Gastroesophageal sphincter (tissue), 4 donors: ENCODE measurements around the gene DZIP3. TPM values are rescaled to one million over a fixed set of nuclear protein-coding genes. Genes with fewer than 3 reads are reported as not detected.
A peak's percentile ranks its signal among the peaks of the same experiment; 100 is the strongest.

Experiments used
- ATAC-seq: fragments of 150-250 bp; one replicate; pipeline ENCODE4 v1.9.1; 2016; ENCODE audit warnings: mild to moderate bottlenecking, moderate library complexity
- H3K27ac ChIP-seq, 4 donors: fragments of 200-600 bp; sonication (generic) in 3 of 4; 1 replicate in 3 of 4; 2 replicates in 1 of 4; pipeline ENCODE4 v1.5.1; 2016 to 2019
- H3K27me3 ChIP-seq: fragments of 200-600 bp; sonication (generic); one replicate; pipeline ENCODE4 v1.5.1; 2019
- H3K36me3 ChIP-seq, 2 donors: fragments of 200-600 bp; sonication (generic); one replicate each; pipeline ENCODE4 v1.5.1; 2019; ENCODE audit warnings: control low read depth in 1 of 2
- H3K4me1 ChIP-seq, 3 donors: fragments of 200-600 bp; sonication (generic); 1 replicate in 2 of 3; 2 replicates in 1 of 3; pipeline ENCODE4 v1.5.1; 2016 to 2019; ENCODE audit warnings: control low read depth in 2 of 3
- H3K4me3 ChIP-seq, 2 donors: fragments of 200-600 bp; sonication (generic); one replicate each; pipeline ENCODE4 v1.5.1; 2019; ENCODE audit warnings: mild to moderate bottlenecking in 1 of 2, moderate library complexity in 1 of 2
- H3K9me3 ChIP-seq, 3 donors: fragments of 200-600 bp; sonication (generic); one replicate each; pipeline ENCODE4 v1.5.1; 2017 to 2019; ENCODE audit warnings: control low read depth in 2 of 3
- CTCF ChIP-seq, 4 experiments: fragments of 200-600 bp in 2 of 4; fragments of 450-650 bp in 2 of 4; sonication (generic) in 1 of 4; IDR thresholded peaks; one replicate each; pipeline ENCODE4 v1.5.1; 2017 to 2019; ENCODE audit warnings: antibody characterized with exemption in 4 of 4, mild to moderate bottlenecking in 2 of 4, moderate library complexity in 2 of 4
- EP300 ChIP-seq: sonication (generic); formaldehyde crosslinking; IDR thresholded peaks from one replicate; pipeline ENCODE4 v1.6.1; 2017; ENCODE audit warnings: antibody characterized with exemption, mild to moderate bottlenecking
- POLR2A ChIP-seq, 2 donors: fragments of 450-650 bp; IDR thresholded peaks; one replicate each; pipeline ENCODE4 v1.6.1; 2017; ENCODE audit warnings: antibody characterized with exemption in 2 of 2, mild to moderate bottlenecking in 2 of 2, moderate library complexity in 1 of 2
- POLR2AphosphoS5 ChIP-seq: sonication (generic); formaldehyde crosslinking; IDR thresholded peaks from one replicate; pipeline ENCODE4 v1.6.1; 2017; ENCODE audit warnings: antibody characterized with exemption
- WGBS, 2 donors: methylation state at CpG; one replicate each; pipeline ENCODE4 v1.1.5; 2018; ENCODE audit warnings: low coverage in 1 of 2; 5-methylcytosine and 5-hydroxymethylcytosine counted together
- total RNA-seq, 4 donors: library from RNA; depleted of rRNA; stranded (reverse); fragments of >200 nt; gene quantifications; one replicate each; pipeline ENCODE4 v1.1.0, GENCODE V29; 2016

DZIP3 gene
- total RNA-seq = 10 to 100 TPM in 2 of 4 donors, 1 to 10 TPM in 2; 8.3 to 20.5 (median 10.0) TPM

GRCh38 chr3:108589081-108589997, at the start of gene DZIP3, which contains the start of gene CIP2A:
Gene DZIP3 (plus strand): TSS chr3:108589722. CDS start chr3:108605407, 15,685 bp downstream.
Gene CIP2A (minus strand): TSS chr3:108589438. CDS start chr3:108589375, 63 bp downstream.
- Histone ChIP-seq H3K4me3 (peak within 1 kb of the TSS; percentile 56 to 78), H3K9me3 (no peaks in the 10 kb centered on the region), H3K27ac (peak within 1 kb of the TSS; percentile 56 to 95 (median 89)), H3K27me3 (no peaks in the 10 kb centered on the region), H3K36me3 (no peaks in the 10 kb centered on the region), H3K4me1 (peaks cover 7 to 25% (median 9%) of the 10 kb centered on the region in 3 donors)
- ATAC-seq = peak; percentile 91
- TF ChIP-seq CTCF (IDR thresholded peaks at IDR 0.05) (peak in 1 of 4 experiments; percentile 4), EP300 (no peak), POLR2A (IDR thresholded peaks at IDR 0.05) (peak; percentile 64 to 70), POLR2AphosphoS5 (peak; percentile 79)
- 0 to 1% methylated on average over 7 to 24 of the region's 59 CpGs for WGBS, 2 donors

- Histone ChIP-seq H3K27me3 (no peaks in the 10 kb centered on the region), H3K9me3 (no peaks in the 10 kb centered on the region), H3K4me3 (peak overlapping the region; percentile 8 to 15), H3K27ac (peak overlapping the region in 2 of 4 donors; percentile 11 to 20), H3K36me3 (no peaks in the 10 kb centered on the region), H3K4me1 (peaks cover 0 to 20% (median 0%) of the 10 kb centered on the region in 3 donors)
- 50 to 58% methylated on average over 1 of the region's 1 CpG for WGBS, 2 donors
- no peak for ATAC-seq
- TF ChIP-seq POLR2A (IDR thresholded peaks at IDR 0.05) (no peak), EP300 (no peak), CTCF (IDR thresholded peaks at IDR 0.05) (no peak), POLR2AphosphoS5 (no peak)
These were observed 43.3 kb upstream of the DZIP3 start for GRCh38 chr3:108546247-108546646.

- peak overlapping the region in 1 of 4 donors; percentile 11 for H3K27ac ChIP-seq
- peak overlapping the region; percentile 8 to 15 for H3K4me3 ChIP-seq
- H3K27me3 ChIP-seq = no peaks in the 10 kb centered on the region
- 71 to 84% methylated on average over 3 of the region's 3 CpGs for WGBS, 2 donors
- no peak for ATAC-seq
- H3K9me3 ChIP-seq = no peaks in the 10 kb centered on the region
- TF ChIP-seq POLR2A (IDR thresholded peaks at IDR 0.05) (no peak), POLR2AphosphoS5 (no peak), EP300 (no peak), CTCF (IDR thresholded peaks at IDR 0.05) (no peak)
- peaks cover 0 to 23% (median 0%) of the 10 kb centered on the region in 3 donors for H3K4me1 ChIP-seq
- H3K36me3 ChIP-seq = no peaks in the 10 kb centered on the region
These were observed 42.8 kb upstream of the DZIP3 start for GRCh38 chr3:108546692-108547091.

- no peaks in the 10 kb centered on the region for H3K36me3 ChIP-seq
- H3K4me1 ChIP-seq = peaks cover 0 to 30% (median 0%) of the 10 kb centered on the region in 3 donors
- no peak overlapping the region for H3K4me3 ChIP-seq
- H3K9me3 ChIP-seq = no peaks in the 10 kb centered on the region
- ATAC-seq = no peak
- H3K27me3 ChIP-seq = no peaks in the 10 kb centered on the region
- H3K27ac ChIP-seq = no peak overlapping the region
- WGBS, 2 donors = 50 to 55% methylated on average over 1 of the region's 1 CpG
- TF ChIP-seq POLR2AphosphoS5 (no peak), POLR2A (IDR thresholded peaks at IDR 0.05) (no peak), CTCF (IDR thresholded peaks at IDR 0.05) (no peak), EP300 (no peak)
These were observed 41.2 kb upstream of the DZIP3 start for GRCh38 chr3:108548304-108548703.
